ENCODE results near the gene HAL.
A peak's percentile ranks its signal among the peaks of the same experiment; 100 is the strongest.

The HAL gene

DNA sequence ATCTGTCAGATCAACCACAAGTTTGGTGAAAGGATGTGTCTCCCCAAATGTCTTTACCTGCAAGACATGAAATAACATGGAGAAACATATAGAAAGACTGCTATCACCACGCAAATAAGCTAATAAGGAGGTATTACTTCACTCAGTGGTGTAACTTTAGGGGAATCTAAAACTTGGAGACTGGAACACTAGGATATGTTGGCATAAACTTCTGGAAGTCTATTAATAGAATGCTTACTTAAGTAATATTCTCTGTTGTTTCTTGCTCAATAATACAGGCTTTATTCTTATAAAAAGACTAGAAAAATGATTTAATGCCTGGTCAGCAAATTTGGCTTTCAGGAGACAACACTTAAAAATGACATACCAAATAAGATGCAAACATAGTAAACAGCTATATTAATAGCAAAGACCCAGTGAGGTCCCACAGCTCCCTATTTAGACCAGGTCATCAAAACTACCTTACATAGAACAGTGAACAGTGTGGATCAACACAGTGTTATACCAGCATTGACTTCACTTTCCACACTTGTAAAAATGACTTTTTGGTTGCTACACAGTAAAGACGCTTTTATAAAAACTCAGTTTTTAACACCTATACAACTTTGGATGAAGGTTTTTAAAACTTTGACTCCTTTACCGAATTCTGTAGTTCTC lies 18.9 kb upstream of the HAL start:
- no peak for DNase-seq

DNA sequence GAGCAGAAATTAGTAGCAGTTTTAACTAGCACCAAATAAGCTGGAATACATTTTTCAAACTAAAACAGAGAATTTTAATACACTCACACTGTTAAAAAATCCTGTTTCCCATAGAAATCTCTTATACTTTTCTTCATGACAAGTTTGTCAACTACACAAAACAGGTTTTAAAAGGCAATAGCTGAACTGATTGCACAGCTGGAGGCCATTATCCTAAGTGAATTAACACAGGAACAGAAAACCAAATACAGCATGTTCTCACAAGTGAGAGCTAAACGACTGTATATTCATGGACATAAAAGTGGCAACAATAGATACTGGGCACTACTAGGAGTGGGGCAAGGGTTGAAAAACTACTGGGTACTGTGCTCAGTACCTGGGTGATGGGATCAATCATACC lies 11.6 kb upstream of the HAL start:
- no peak for DNase-seq

GRCh38 chr12:96006727-96007126 lies 10.6 kb upstream of the HAL start:
- no peak for DNase-seq

GRCh38 chr12:96000858-96001257 lies 4.7 kb upstream of the HAL start:
- DNase-seq: no peak

DNA sequence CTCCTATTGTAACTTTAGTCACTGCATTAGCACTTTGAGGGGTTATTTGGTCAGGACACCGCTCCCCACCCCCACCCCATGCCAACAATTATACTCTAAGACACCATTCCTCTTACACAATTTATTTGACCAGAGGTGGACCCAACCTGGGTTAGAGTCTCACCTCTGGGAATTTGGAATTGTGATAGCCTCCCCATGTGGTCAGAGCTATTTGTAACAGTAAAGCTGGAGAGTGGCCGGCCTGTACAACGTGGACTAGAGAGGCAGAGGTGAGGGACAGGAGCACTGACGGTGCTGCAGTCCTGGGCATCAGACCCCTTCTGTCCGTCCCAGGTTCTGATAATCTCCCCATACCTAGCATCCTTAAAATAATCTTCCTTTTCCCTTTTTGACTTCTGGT lies 3.3 kb upstream of the HAL start:
- no peak for DNase-seq

GRCh38 chr12:95998611-95999286 lies 2.6 kb upstream of the HAL start:
- peak; percentile 39 for DNase-seq

DNA sequence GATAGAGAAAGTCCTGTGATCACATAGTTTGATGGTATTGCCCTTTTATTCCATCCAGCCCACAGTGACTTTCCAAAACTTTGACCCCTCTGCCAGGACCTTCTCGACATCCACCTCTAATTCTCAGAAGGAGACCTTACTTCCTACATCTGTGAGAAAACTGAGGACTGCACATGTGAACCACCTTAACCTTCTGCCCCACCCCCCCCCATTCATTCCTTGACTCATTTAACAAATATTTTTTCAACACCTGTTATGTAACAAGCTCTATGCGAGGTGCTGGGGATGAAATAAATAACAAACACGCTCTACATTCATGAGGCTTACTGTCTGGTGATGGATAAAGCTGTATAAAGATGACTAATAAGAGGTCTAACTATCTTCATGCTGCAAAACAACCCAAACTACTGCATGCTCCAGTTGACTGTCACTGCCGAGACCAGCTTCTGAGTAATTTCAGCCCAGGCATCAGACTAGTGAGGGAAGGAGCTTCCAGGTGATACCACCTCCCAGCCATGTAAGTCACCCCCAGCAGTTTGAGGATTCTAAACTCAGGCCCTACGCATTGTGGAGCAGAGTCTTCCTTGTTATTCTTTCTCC lies 1.9 kb upstream of the HAL start:
- DNase-seq: no peak

- DNase-seq: no peak
Measured at GRCh38 chr12:95997276-95997675, 1.1 kb upstream of the HAL start.

DNA sequence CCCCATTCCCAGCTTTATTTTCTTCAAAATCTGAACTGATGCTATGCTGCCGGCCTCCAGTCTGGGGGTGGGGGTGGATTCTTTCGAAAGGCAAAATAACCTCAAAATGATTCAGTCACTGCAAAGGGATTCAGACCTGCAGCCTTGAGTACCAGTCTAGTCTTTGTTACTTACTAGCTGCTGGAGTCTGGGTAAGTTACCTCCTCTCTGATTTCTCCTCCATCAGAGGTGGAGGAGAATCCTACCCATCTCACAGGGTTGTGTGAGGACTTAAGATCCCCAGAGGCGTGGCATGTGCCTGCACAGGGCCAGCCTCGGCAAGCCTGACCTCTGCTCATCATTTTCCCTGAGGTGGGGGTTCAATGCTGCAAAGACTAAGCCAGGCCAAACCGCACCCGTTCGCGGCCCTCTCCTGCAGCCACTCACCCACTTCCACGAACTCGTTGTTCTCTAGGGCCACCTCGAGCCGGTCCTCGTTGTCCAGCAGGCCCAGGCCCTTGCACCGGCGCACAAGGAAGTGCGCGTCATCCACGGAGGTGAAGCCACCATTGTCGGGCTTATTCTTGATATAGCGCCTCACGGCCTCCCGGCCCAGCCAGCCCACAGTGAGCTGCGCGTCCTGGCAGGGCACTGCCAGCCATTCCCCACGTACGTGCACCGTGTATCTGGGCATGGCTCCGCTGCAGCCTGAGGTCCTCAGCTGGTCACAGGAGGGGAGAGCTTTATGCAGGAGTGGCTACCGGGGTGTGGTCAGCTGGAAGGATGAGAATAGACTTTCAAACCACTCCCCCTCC lies 709 bp downstream of the HAL start:
- DNase-seq: no peak

DNA sequence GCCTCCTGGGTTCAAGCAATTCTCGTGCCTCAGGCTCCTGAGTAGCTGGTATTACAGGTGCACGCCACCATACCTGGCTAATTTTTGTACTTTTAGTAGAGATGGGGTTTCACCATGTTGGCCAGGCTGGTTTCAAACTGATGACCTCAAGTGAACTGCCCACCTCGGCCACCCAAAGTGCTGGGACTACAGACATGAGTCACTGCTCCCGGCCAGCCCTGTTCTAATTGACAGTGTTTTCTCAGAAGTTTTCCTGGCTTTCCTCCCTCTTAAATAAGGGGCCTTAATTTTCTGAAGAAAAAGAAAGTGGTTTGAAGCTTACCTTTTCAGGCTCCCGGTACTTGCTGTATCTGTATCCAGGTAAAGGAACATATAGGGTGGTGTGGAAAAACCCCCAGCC lies 1.7 kb downstream of the HAL start:
- DNase-seq: no peak

GRCh38 chr12:95993907-95994306 lies 2.2 kb downstream of the HAL start:
- no peak for DNase-seq

DNA sequence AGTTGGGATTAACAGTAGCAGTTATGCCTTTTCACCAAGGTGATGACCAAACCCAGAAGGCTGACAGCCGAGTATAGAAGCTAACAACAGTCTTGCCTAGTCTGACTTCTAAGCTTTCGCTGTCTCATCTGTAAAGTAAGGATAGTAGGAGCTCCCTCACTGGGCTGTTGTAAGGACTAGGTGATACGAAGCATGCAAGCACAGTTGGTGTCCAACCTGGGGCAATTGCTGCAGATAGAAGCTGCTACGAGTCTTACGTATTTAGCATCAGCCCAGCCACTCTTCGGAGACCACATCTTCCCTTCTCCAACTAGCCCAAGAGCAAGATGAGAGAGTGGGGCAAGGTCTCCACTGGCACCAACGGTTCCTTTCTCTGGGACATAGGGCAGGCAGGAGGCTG lies 6.0 kb downstream of the HAL start:
- no peak for DNase-seq

DNA sequence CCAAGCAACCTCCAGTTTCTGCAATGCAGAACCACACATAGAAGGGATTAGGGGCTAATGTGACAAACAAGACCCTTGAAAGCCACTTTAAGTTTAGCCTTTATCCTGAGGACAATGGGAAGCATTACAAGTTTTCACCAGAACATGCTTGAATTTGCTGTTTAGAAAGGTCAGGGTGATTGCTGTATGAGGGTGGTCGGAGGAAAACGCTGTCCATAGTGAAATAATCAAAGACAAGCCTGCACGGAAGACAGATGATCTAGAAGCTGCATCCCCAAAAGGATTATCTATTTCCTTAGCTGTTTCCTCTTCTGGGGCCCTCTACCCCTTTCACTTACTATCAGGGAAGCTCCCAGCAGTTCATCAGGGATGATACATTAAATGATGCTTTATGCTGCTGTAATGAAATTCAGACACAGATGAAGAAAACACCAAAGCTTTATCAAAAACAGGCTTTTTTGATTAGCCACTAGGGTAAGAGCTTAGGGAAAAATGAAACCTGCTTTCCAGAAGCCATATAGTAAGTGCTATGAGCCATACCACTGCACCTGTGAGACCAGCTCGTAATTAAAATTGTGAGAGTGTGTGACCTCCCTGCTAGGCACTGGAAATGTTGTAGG lies 6.5 kb downstream of the HAL start:
- no peak for DNase-seq

- no peak for DNase-seq
Measured at GRCh38 chr12:95988506-95989275, 7.5 kb downstream of the HAL start.

GRCh38 chr12:95986635-95987570 lies 9.2 kb downstream of the HAL start:
- no peak for DNase-seq

GRCh38 chr12:95984682-95985081 lies 11.5 kb downstream of the HAL start:
- no peak for DNase-seq

- DNase-seq: no peak
Measured at GRCh38 chr12:95982602-95983001, 13.5 kb downstream of the HAL start.

GRCh38 chr12:95980437-95980836 lies 15.7 kb downstream of the HAL start:
- no peak for DNase-seq

DNA sequence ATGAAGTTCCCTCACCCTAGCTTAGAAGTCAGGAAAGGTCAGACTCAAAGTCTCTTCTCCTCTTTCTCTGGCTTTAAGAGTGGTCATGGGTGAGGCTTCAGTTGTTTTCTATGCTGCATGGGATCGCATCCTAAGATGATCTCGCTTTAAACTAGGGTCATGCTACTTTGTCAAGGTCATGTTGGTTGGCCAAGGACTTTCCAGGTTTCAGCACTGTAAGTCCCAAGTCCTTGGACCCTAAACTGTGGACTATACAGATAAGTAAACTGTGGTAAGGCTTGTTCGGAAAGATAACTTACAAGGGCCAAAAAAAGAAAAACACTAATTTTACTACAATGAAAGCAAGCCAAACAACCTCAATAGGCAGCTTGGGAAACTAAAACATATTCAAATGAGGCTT lies 17.4 kb downstream of the HAL start:
- DNase-seq: no peak

DNA sequence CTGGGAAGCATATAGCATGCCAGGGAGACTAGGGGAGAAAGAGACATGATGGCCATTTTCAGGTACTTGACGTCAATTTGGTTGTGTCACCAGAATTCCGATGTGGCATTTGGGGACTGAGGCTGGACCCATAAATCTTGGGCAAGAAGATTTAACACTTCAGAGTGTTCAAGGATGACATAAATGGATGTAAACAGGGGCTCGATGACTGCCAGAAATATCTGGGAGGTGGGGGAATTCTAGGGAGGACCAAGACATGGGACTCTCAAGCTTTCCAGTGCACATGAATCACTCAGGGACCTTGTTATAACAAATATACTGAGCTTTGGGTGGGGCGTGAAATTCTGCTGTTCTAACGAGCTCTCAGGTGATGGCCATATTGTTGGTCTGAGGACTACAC lies 17.8 kb downstream of the HAL start:
- DNase-seq: no peak

GRCh38 chr12:95977764-95978305 lies 18.3 kb downstream of the HAL start:
- DNase-seq: no peak

Measured in kidney glomerular epithelial cell (primary cell).